Mesendoderm (in vitro differentiated cells): ENCODE measurements around the gene MACC1.

ENCODE experiments used
- DNase-seq: peaks from one replicate; pipeline ENCODE4 v3.0.0; 2013
- H2AK5ac ChIP-seq: 2 replicates; pipeline ENCODE4 v1.6.1; 2013; ENCODE audit warnings: low read length, inconsistent platforms
- H2BK120ac ChIP-seq: 2 replicates; pipeline ENCODE4 v1.6.1; 2013; ENCODE audit warnings: low read depth, mild to moderate bottlenecking, low read length, moderate library complexity, mixed read lengths
- H2BK15ac ChIP-seq: replicated peaks from 2 replicates; pipeline ENCODE4 v1.6.1; 2013; ENCODE audit warnings: low read depth, mild to moderate bottlenecking, moderate library complexity
- H2BK5ac ChIP-seq: 2 replicates; pipeline ENCODE4 v1.6.1; 2013; ENCODE audit warnings: low read length, inconsistent platforms
- H3K18ac ChIP-seq: 2 replicates; pipeline ENCODE4 v1.6.1; 2013; ENCODE audit warnings: mild to moderate bottlenecking, low read length, mixed read lengths
- H3K23ac ChIP-seq: one replicate; pipeline ENCODE4 v1.6.1; 2013; ENCODE audit warnings: low read length
- H3K27ac ChIP-seq: 2 replicates; pipeline ENCODE4 v1.5.1; 2013; ENCODE audit warnings: low read depth, mild to moderate bottlenecking, inconsistent platforms, low read length, moderate library complexity
- H3K27me3 ChIP-seq: 2 replicates; pipeline ENCODE4 v1.6.1; 2013; ENCODE audit warnings: low read length, control low read depth, mild to moderate bottlenecking, inconsistent platforms; ENCODE audit not compliant: insufficient read depth, poor library complexity
- H3K36me3 ChIP-seq: 2 replicates; pipeline ENCODE4 v1.6.1; 2013; ENCODE audit warnings: low read length, inconsistent platforms; ENCODE audit not compliant: control insufficient read depth, insufficient read depth
- H3K4ac ChIP-seq: one replicate; pipeline ENCODE4 v1.6.1; 2013; ENCODE audit warnings: low read depth, mild to moderate bottlenecking, low read length, moderate library complexity
- H3K4me1 ChIP-seq: 2 replicates; pipeline ENCODE4 v1.6.1; 2013; ENCODE audit warnings: low read depth, low read length, inconsistent platforms; ENCODE audit not compliant: control insufficient read depth
- H3K4me2 ChIP-seq: 2 replicates; pipeline ENCODE4 v1.6.1; 2013; ENCODE audit warnings: low read length
- H3K4me3 ChIP-seq: 2 replicates; pipeline ENCODE4 v1.5.1; 2013; ENCODE audit warnings: mild to moderate bottlenecking, low read length
- H3K56ac ChIP-seq: one replicate; pipeline ENCODE4 v1.6.1; 2013; ENCODE audit warnings: low read length
- H3K79me1 ChIP-seq: 2 replicates; pipeline ENCODE4 v1.6.1; 2013; ENCODE audit warnings: low read length, inconsistent platforms
- H3K79me2 ChIP-seq: 2 replicates; pipeline ENCODE4 v1.6.1; 2013; ENCODE audit warnings: mild to moderate bottlenecking, low read length; ENCODE audit not compliant: control insufficient read depth, insufficient read depth
- H3K9ac ChIP-seq: 2 replicates; pipeline ENCODE4 v1.6.1; 2013; ENCODE audit warnings: low read length, inconsistent platforms
- H4K5ac ChIP-seq: one replicate; pipeline ENCODE4 v1.6.1; 2013; ENCODE audit warnings: low read length
- H4K8ac ChIP-seq: one replicate; pipeline ENCODE4 v1.6.1; 2013; ENCODE audit warnings: low read depth, mild to moderate bottlenecking, control low read depth, low read length, moderate library complexity
- WGBS: extraction: QIAGEN DNeasy Blood & Tissue Kit; methylation state at CpG from one replicate; pipeline ENCODE4 v1.1.7; 2013; ENCODE audit warnings: low lambda C conversion rate, missing lambda C conversion rate; ENCODE audit not compliant: insufficient coverage; ENCODE audit errors: extremely low coverage; 5-methylcytosine and 5-hydroxymethylcytosine counted together

The MACC1 gene

GRCh38 chr7:20227291-20227795 is 10.2 kb upstream of the MACC1 start:
- no peaks in the 10 kb centered on the region for H3K79me2 ChIP-seq
- no peak overlapping the region for H3K4ac ChIP-seq
- DNase-seq = no peak
- no peak overlapping the region for H2AK5ac ChIP-seq
- H3K27me3 ChIP-seq = no peaks in the 10 kb centered on the region
- no peak overlapping the region for H3K18ac ChIP-seq
- H3K4me1 ChIP-seq = no peaks in the 10 kb centered on the region
- H3K79me1 ChIP-seq = no peaks in the 10 kb centered on the region
- H3K9ac ChIP-seq = no peak overlapping the region
- no peak overlapping the region for H4K8ac ChIP-seq
- no peak overlapping the region for H3K4me3 ChIP-seq
- no peak overlapping the region for H4K5ac ChIP-seq
- no peak overlapping the region for H2BK120ac ChIP-seq
- no peak overlapping the region for H2BK5ac ChIP-seq
- H3K4me2 ChIP-seq = no peak overlapping the region
- no peak overlapping the region for H3K56ac ChIP-seq
- no peak overlapping the region for H3K23ac ChIP-seq
- WGBS = no CpG with 5 or more reads among the region's 2 CpGs
- H3K27ac ChIP-seq = no peak overlapping the region
- H3K36me3 ChIP-seq = no peaks in the 10 kb centered on the region
- H2BK15ac ChIP-seq = no peak overlapping the region

GRCh38 chr7:20226860-20227259 is 9.7 kb upstream of the MACC1 start:
- H3K27ac ChIP-seq = no peak overlapping the region
- WGBS = no CpG with 5 or more reads among the region's 1 CpG
- H3K4me3 ChIP-seq = no peak overlapping the region
- H3K27me3 ChIP-seq = no peaks in the 10 kb centered on the region
- H3K23ac ChIP-seq = no peak overlapping the region
- no peak overlapping the region for H3K9ac ChIP-seq
- H2BK5ac ChIP-seq = no peak overlapping the region
- H3K18ac ChIP-seq = no peak overlapping the region
- H4K8ac ChIP-seq = no peak overlapping the region
- no peak overlapping the region for H2AK5ac ChIP-seq
- no peak overlapping the region for H2BK15ac ChIP-seq
- H3K36me3 ChIP-seq = no peaks in the 10 kb centered on the region
- no peak overlapping the region for H3K4me2 ChIP-seq
- H2BK120ac ChIP-seq = no peak overlapping the region
- H4K5ac ChIP-seq = no peak overlapping the region
- no peaks in the 10 kb centered on the region for H3K4me1 ChIP-seq
- no peaks in the 10 kb centered on the region for H3K79me2 ChIP-seq
- H3K4ac ChIP-seq = no peak overlapping the region
- DNase-seq = no peak
- no peak overlapping the region for H3K56ac ChIP-seq
- H3K79me1 ChIP-seq = no peaks in the 10 kb centered on the region

GRCh38 chr7:20225384-20225783 is 8.2 kb upstream of the MACC1 start:
- Histone ChIP-seq H2BK15ac (no peak overlapping the region), H3K4ac (no peak overlapping the region), H2AK5ac (no peak overlapping the region), H4K8ac (no peak overlapping the region), H3K27me3 (no peaks in the 10 kb centered on the region), H2BK5ac (no peak overlapping the region), H3K4me1 (no peaks in the 10 kb centered on the region), H3K4me2 (no peak overlapping the region), H3K36me3 (no peaks in the 10 kb centered on the region), H2BK120ac (no peak overlapping the region), H3K56ac (no peak overlapping the region), H3K4me3 (no peak overlapping the region), H3K18ac (no peak overlapping the region), H3K23ac (no peak overlapping the region), H3K27ac (no peak overlapping the region), H3K9ac (no peak overlapping the region), H4K5ac (no peak overlapping the region), H3K79me1 (no peaks in the 10 kb centered on the region), H3K79me2 (no peaks in the 10 kb centered on the region)
- no peak for DNase-seq
- no CpG with 5 or more reads among the region's 2 CpGs for WGBS

GRCh38 chr7:20224025-20224424 is 6.8 kb upstream of the MACC1 start:
- Histone ChIP-seq H2AK5ac (no peak overlapping the region), H3K18ac (no peak overlapping the region), H2BK120ac (no peak overlapping the region), H2BK15ac (no peak overlapping the region), H3K9ac (no peak overlapping the region), H4K5ac (no peak overlapping the region), H3K79me1 (no peaks in the 10 kb centered on the region), H4K8ac (no peak overlapping the region), H3K4me2 (no peak overlapping the region), H3K4ac (no peak overlapping the region), H3K4me3 (no peak overlapping the region), H3K56ac (no peak overlapping the region), H3K27ac (no peak overlapping the region), H3K4me1 (peaks cover 6% of the 10 kb centered on the region), H2BK5ac (no peak overlapping the region), H3K23ac (no peak overlapping the region), H3K79me2 (no peaks in the 10 kb centered on the region), H3K36me3 (no peaks in the 10 kb centered on the region), H3K27me3 (no peaks in the 10 kb centered on the region)
- DNase-seq = no peak

- no peak overlapping the region for H2BK5ac ChIP-seq
- no peaks in the 10 kb centered on the region for H3K27me3 ChIP-seq
- H2BK120ac ChIP-seq = no peak overlapping the region
- H3K36me3 ChIP-seq = no peaks in the 10 kb centered on the region
- H3K56ac ChIP-seq = no peak overlapping the region
- WGBS = no CpG with 5 or more reads among the region's 5 CpGs
- no peak overlapping the region for H3K23ac ChIP-seq
- no peak for DNase-seq
- no peak overlapping the region for H3K4me3 ChIP-seq
- H4K8ac ChIP-seq = no peak overlapping the region
- no peak overlapping the region for H3K18ac ChIP-seq
- H3K4ac ChIP-seq = no peak overlapping the region
- H3K9ac ChIP-seq = no peak overlapping the region
- H3K79me2 ChIP-seq = no peaks in the 10 kb centered on the region
- no peak overlapping the region for H2BK15ac ChIP-seq
- no peak overlapping the region for H3K4me2 ChIP-seq
- peaks cover 6% of the 10 kb centered on the region for H3K4me1 ChIP-seq
- no peaks in the 10 kb centered on the region for H3K79me1 ChIP-seq
- H3K27ac ChIP-seq = no peak overlapping the region
- no peak overlapping the region for H4K5ac ChIP-seq
- H2AK5ac ChIP-seq = no peak overlapping the region
Observed at GRCh38 chr7:20223356-20223755, 6.2 kb upstream of the MACC1 start.

GRCh38 chr7:20222219-20222828 is 5.1 kb upstream of the MACC1 start:
- no peak overlapping the region for H3K27ac ChIP-seq

More at GRCh38 chr7:20222219-20222828, 5.1 kb upstream of the MACC1 start:
- DNase-seq = no peak
- Histone ChIP-seq H3K4me1 (peaks cover 6% of the 10 kb centered on the region), H3K23ac (no peak overlapping the region), H3K18ac (no peak overlapping the region), H4K8ac (no peak overlapping the region), H3K79me1 (no peaks in the 10 kb centered on the region), H3K36me3 (no peaks in the 10 kb centered on the region), H4K5ac (no peak overlapping the region), H2BK120ac (no peak overlapping the region), H3K4me2 (no peak overlapping the region), H3K27me3 (no peaks in the 10 kb centered on the region), H3K9ac (no peak overlapping the region), H2BK5ac (no peak overlapping the region), H3K79me2 (no peaks in the 10 kb centered on the region), H3K4me3 (no peak overlapping the region), H3K56ac (no peak overlapping the region), H3K4ac (no peak overlapping the region), H2AK5ac (no peak overlapping the region), H2BK15ac (no peak overlapping the region)
- no CpG with 5 or more reads among the region's 7 CpGs for WGBS
